GM12874 (cell line): ENCODE measurements around the gene IL4.

Source experiments
- TF ChIP-seq, protein P1 (sequence below): IDR thresholded peaks from 2 replicates; pipeline ENCODE4 v1.5.1; 2011; ENCODE audit warnings: low read depth, mild to moderate bottlenecking, control low read depth, low read length, moderate library complexity; ENCODE audit not compliant: insufficient read depth

IL4 gene

DNA sequence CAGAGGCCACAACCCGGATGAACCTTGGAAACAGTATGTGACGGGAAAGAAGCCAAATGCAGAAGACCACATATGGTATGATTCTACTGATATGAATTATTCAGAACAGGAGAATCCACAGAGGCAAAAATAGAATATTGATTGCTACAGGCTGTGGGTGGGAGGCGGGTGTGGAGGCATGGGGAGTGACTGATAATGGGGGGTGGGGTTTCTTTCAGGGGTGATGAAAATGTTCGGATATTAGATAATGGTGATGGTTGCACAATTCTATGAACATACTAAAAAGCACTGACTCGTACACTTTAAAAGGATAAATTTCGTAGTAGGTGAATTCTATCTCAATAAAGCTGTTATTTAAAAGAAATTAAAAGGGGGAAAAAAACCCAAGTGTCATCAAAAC is 10.7 kb downstream of the IL4 start:
- TF ChIP-seq, protein P1, sequence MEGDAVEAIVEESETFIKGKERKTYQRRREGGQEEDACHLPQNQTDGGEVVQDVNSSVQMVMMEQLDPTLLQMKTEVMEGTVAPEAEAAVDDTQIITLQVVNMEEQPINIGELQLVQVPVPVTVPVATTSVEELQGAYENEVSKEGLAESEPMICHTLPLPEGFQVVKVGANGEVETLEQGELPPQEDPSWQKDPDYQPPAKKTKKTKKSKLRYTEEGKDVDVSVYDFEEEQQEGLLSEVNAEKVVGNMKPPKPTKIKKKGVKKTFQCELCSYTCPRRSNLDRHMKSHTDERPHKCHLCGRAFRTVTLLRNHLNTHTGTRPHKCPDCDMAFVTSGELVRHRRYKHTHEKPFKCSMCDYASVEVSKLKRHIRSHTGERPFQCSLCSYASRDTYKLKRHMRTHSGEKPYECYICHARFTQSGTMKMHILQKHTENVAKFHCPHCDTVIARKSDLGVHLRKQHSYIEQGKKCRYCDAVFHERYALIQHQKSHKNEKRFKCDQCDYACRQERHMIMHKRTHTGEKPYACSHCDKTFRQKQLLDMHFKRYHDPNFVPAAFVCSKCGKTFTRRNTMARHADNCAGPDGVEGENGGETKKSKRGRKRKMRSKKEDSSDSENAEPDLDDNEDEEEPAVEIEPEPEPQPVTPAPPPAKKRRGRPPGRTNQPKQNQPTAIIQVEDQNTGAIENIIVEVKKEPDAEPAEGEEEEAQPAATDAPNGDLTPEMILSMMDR, result no peak

DNA sequence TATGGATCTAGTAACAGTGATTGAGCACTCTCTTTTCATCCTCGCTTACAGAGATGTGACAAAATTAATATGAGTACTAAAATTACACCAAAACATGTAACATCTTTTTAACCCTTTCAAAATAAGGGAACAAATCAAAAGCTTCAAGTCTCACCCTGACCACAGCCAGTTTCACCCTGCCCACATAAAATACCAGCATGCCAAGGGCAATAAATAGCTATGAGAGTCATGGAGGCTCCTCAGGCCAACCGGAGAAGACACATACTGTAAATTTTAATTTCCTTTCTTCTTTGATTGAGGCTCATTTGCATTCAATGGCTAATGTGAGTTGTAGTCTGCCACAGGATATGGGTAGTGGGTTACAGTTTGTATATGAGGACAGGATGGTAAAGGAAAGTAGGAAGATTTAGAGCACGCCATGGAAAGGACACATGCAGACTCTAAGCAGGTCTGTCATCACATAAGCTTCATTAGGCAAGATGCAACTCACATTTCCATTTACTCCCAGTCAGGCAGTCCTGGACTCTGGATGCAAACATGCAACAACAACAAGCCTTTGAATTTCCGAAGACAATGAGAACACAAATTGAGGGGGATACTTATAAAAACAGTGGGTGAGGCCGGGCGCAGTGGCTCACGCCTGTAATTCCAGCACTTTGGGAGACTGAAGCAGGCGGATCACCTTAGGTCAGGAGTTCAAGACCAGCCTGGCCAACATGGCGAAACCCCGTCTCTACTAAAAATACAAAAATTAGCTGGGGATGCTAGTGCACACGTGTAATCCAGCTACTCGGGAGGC is 11.3 kb downstream of the IL4 start:
- TF ChIP-seq, protein P1, result no peak

DNA sequence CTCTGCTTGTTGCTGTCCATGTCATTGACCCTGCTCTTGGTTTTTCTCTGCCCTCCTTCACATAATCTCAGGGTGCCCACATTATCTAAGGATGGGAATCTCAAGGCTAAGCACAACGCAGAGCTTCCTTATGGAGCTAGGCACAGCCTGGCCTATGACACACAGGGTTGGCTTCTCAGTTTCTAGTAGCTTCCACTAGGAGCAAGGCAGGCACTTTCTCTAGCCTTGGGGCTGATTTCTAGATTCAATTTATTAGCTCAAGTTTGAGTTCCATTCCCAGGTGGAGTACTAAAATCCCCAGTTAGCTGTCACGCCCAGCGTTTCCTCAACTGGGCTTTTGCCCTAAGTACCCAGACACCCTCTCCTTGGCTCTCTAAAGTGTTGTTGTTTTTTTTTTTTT is 12.4 kb downstream of the IL4 start:
- TF ChIP-seq, protein P1, result no peak

DNA sequence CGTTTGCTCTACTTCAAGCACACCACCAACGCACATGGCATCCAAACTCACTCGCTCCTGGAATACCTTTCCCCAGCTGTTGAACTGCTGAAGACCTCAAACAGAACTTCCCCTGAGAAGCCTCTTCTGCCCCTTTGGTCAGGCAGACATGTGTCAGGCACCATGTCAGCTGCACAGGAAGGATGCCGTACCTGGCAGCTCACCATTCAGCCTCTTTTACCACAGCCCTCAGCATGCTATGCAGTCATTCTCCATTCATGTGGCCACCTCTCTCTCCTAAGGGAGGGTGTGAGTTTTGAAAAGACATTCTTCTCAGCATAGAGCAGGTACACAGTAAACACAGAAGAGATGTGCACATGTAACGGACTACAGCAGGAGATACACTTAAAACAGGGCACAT is 14.2 kb downstream of the IL4 start:
- TF ChIP-seq, protein P1, result no peak

DNA sequence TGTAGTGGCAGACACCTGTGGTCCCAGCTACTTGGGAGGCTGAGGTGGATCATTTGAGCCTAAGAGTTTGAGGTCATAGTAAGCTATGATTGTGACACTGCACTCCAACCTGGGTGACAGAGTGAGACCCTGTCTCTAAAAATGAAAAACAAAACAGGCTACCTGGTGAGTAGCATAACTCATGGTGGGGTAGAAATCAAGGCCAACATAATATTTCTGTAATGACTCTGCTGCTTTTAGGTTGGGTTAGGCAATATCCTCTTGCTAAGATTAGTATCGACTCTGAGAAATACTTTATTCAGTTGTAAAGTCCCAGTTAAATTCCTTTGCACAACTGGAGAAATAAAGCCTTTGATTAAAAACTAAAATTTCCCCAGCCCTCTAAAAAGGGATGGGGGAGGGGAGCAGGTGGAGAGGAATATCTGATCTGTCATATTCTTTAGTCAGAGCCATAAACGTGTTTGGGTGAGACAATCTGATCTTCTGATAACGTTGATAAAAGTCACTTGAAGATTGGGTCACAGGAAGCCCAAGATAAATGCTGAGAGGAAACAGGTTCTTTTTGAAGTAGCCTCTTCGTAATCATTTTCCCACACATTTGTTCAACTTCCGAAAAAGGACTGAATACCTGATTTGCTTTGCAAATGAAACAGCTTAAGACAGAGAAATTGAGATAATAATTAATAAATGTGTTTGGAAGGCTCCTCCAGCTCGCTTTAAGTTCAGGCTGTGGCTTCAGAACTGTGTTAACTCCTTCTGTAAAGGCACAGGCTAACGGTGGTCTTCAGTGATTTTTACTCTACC is 14.9 kb downstream of the IL4 start:
- TF ChIP-seq, protein P1, result no peak

DNA sequence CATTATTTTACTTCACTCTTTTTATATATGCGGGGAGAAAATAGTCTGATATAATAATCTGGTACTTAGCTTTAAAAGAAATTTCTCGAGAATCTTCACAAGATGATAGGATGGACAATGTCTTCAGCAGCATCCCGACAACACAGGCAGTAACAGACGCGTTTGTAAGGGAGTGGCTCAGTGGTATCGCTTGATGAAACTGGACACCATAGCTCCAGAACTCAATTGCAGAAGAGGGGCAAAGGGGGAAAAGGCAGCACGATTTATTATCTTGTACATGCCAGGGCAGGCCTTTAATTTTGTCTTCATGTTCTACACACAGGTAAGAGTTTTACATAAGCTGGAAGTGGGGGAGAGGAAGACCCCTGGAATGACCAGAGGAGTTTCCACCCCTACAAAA is 15.7 kb downstream of the IL4 start:
- TF ChIP-seq, protein P1, result no peak

DNA sequence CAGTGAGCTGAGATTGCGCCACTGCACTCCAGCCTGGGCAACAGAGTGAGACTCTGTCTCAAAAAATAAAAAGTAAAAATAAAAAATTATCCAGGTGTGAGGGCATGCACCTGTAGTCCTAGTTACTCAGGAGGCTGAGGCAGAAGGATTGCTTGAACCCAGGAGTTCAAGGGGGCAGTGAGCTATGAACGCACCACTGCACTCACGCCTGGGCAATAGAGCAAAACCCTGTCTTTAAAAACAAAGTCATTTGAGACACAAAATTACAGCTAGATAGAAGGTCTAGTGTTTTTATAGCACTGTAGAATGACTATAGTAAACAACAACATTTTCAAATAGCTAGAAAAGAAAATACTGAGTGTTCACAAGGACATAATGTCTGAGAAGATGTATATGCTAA is 16.4 kb downstream of the IL4 start:
- TF ChIP-seq, protein P1, result no peak
